KBM-7 (cell line): ENCODE measurements around the gene RPRD1B.
A peak's percentile ranks its signal among the peaks of the same experiment; 100 is the strongest.

Experiments used
- DNase-seq: peaks from one replicate; pipeline ENCODE4 v3.0.0-alpha.2; 2015
- in situ Hi-C: fragments of 300-500 bp; cut with MboI; formaldehyde crosslinking; loops from 2 replicates; pipeline ENCODE4 v1.14.3; 2020; ENCODE audit warnings: low sequenced_read_pairs, low pct_unique_long_range_greater_than_20kb, mixed read lengths

The RPRD1B gene

DNA sequence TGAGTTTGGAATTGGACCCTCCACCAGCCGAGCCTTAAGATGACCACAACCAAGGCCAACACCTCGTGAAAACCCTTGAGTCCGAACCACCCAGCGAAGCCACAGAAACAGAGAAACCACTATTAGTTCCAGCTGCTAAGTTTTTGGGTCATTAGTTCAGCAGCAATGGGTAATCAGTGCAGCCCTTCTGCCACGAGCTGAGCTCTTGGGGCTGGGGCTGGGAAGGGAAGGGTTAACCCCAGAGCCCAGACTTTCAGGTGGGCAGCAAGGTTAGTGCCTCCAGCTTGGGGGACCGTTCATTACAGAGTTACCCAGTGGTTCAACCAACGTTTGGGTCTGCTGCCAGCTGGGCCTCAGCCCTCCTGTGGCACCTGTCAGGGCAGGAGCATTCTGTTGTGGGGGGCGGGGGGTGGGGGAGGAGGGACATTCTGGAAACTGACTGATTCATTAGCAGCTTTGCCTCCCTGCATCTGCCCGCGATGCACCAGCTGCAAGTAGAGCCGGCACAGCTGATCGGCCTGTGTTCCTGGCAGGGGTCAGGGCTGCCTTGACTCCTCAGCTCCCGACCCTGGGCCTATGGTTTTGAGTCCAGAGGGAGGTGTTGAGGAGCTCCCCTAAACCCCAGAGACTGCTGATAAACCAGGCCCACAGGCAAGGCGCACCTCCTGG lies 78.8 kb downstream of the RPRD1B start:
- DNase-seq, result no peak
- in situ Hi-C loops, result no loop called here

DNA sequence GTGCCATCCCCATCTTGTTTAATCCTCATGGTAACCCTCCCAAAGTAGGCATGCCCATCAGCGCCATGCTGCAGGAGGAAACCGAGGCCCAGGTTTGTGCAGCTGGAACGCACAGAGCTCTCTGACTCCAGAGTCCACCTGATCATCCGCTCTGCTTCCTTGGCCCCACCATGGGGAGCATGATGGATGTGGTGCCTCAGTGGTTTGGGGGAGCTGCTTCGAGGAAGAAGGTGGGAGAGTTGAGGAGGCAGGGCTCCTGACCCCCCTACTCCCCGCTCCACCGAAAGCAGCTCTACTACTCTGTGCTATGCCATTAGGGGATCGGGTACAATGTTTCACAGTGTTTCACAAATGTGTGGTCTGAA lies 79.4 kb downstream of the RPRD1B start:
- DNase-seq, result no peak
- in situ Hi-C loops, result no loop called here

DNA sequence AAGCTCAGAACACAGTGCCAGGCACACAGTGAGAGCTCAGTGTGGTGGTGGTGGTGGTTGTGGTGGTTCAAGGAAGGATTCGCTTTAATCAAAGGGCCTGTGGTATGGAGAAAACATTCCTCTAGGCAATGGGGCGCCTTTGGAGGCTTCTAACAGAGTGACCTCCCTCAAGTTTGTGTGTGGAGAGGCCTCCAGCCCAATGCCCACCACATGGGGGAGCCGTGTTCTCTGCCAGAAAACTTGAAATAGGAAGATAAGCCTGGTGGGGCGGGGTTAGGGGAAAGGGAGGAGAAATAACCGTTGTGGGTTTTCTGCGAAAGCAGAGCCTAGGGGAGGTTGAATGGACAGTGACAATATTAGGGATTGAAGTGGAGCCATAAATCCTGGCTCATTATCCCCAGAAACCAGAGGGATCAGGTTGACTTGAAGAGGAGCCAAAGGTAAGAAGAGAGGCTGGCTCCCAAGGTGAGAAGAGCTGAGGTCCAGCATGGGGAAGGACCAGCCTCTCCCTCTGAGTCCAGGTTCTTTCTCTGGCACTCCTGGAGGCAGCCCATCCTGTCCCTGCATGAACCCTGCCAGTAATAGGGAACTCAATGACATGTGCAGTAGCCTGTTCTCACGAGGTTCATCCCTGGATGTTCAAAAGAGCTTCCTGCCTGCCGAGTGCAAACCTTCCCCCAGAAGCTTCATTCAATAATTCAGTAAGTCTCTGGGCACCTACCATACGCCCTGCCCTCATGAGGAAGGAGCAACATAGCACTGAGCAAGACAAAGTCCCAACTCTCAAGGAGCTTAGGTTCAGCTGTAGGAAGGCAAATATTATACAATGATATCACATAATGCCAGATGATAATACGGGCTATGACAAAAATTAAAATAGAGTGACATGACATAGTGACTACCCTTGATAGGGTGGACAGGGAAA lies 80.1 kb downstream of the RPRD1B start:
- peak; percentile 90 for DNase-seq
- in situ Hi-C loops, result no loop called here

DNA sequence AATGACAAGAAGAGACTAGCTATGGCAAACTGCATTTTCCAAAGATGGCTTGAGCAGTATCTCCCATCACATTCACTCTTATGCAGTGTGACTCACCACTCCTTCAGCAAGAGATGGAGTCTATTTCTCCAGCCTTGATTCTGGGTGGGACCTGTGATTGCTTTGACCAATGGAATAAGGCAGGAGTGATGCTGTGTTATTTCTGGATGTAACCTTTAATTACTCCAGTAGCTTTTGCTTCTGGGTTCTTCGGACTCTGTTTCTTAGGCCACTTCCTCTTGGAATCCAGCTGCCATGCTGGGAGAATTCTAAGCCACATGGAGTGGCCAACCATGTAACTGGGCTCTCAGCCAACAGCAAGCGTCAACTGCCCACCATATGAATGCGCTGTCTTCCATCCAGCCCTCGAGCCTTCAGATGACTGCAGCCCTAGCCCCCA lies 80.8 kb downstream of the RPRD1B start:
- no peak for DNase-seq
- in situ Hi-C loops, result no loop called here

DNA sequence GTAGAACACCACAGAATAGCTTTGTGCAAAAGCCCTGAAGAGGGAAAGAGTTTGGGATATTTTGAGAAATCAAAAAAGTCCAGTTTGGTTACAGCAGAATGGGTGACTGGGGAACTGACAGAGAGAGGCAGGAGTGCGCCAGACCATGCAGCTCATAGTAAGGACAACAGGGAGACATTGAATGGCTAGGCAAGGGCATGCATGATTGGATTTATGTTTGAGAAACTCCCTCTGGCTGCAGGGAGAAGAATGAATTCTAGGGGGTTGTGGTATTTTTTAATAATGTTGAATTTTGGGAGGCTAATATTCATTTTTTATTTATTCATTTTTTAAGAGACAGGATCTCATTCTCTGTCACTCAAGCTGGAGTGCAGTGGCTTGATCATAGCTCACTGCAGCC lies 81.7 kb downstream of the RPRD1B start:
- no peak for DNase-seq
- in situ Hi-C loops, result no loop called here

DNA sequence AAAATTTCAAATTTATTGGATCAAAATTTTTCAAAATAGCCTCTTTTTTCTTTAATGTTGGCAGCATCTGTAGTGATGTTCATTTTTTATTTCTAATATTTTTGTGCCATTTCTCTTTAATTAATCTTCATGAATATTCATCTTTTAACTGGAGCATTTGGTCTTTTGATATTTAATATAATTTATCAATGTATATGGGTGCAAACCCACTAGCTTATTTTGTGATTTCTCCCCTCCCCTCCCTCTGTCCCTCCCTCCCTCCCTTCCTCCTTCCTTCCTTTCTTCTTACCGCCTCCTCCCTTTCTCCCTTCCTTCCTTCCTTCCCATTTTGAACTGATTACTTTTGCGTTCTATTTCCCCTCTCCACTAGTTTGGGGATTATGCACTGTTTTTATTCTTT lies 82.3 kb downstream of the RPRD1B start:
- in situ Hi-C loops, result no loop called here
- no peak for DNase-seq

DNA sequence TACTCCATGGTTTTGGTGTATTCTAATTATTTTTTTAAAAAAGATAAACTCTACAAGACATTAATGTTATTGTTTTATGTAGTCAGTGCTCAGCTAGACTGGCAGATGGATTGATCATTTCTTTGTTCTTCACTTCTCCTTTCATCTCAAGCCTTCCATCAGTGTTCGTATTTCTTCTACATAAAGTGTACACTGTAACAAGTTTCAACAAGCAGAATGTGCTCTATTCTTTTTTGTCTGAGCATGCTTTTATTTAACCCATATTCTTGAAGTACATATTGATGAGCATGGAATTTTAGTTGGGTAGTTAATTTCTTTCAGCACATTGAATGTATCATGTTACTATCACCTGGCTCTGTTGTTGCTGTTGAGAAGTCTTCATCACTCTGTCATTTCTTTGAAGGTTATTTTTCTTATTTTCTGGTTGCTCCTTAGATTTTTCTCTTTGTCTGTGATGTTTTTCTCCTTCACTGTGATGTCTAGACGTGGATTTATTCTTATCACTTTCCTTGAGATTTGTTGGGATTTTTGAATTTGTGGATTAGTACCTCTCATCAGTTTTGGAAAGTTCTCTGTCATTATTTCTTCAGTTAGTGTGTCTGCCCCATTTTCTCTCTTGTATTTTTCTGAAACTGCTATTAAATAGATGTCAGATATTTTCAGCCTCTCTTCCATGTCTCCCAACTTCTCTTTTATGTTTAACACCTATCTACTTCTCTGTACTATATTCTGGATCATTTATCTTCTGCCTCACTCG lies 83.0 kb downstream of the RPRD1B start:
- in situ Hi-C loops, result no loop called here
- DNase-seq, result no peak

DNA sequence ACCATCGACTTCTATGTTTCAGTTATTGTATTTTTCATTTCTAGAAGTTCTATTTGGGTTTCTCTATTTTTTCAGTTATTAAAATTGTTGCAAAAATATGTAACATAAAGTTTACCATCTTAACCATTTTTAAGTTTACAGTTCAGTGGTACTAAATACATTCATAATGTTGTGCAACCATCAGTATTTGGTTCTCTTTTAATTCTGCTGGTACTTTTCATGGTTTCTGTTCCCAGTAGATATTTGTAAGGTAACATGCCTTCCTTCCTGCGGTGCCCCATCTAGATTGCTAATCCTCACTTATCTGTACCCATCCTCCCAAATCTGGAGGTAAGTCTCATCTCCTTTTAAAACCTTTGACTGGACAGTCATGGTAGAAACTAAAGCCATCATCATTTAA lies 83.7 kb downstream of the RPRD1B start:
- no peak for DNase-seq
- in situ Hi-C loops, result no loop called here

DNA sequence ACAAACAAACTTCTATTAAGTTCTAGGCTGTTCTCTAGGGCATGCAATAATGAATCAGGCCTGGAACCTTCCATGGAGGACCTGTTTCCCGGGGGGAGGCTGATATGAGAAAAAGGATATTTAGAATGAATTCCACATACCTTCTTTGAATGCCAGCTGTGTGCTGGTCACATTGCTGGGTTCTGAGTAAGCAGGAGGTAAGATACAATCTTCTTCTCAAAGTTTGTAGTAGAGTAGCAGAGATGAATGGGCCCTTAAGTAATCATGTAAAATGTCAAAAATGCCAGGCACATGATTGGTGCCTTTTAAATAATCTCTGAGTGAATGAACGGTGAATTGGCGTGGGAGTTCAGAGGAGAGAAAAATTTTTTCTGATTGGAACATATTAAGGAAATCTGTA lies 84.1 kb downstream of the RPRD1B start:
- in situ Hi-C loops, result no loop called here
- no peak for DNase-seq

DNA sequence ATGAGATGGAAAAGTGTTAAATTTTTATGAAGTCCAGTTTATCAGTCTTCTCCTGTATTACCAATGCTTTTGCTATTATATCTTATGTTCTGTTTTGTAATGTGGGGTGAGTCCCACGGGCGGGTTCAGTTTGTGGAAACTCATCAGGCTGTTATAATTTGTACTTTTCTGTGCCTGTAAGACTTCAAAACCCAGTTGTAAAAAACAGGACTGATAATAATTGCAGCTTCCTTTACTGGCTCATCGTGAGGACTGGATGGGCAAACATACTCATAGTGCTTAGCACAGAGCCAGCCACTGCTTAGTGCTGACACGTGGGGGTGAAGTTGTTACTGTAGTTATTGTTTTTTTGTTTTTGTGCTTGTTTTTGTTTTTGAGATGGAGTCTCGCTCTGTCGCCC lies 85.9 kb downstream of the RPRD1B start:
- no peak for DNase-seq
- in situ Hi-C loops, result no loop called here

DNA sequence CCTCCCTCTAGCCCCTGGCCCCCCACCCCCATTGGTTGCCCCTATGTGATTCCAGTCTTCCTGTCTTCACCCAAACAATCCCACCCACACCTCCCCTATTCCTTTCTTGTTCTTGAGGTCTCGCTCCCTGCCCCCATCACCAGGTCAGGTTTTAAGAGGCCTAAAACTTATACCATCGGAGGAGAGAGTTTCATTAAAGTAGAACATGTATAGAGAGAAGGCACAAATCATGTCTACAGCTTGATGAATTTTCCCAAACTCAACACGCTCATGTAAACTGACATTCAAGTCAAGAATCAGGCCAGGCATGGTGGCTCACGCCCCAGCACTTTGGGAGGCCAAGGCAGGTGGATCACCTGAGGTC lies 87.1 kb downstream of the RPRD1B start:
- in situ Hi-C loops, result no loop called here
- no peak for DNase-seq

DNA sequence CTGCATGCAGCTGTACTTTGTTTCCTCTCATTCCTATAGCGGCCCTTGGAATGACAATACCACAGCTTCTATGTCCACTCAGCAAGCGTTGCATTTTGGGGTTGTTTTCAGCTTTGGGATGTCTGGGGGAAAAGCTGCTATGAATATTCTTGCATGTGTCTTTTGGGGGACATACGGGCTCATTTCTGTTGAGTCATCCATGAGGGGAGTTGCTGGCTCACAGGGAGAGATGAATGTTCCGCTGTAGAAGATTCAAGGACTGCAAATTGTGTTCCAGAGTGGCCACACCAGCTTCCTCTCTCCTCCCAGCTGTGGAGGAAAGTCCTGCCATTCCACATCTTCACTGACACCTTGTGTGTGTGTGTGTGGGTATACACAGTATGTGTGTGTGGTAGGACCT lies 88.2 kb downstream of the RPRD1B start:
- in situ Hi-C loops, result no loop called here
- DNase-seq, result no peak

DNA sequence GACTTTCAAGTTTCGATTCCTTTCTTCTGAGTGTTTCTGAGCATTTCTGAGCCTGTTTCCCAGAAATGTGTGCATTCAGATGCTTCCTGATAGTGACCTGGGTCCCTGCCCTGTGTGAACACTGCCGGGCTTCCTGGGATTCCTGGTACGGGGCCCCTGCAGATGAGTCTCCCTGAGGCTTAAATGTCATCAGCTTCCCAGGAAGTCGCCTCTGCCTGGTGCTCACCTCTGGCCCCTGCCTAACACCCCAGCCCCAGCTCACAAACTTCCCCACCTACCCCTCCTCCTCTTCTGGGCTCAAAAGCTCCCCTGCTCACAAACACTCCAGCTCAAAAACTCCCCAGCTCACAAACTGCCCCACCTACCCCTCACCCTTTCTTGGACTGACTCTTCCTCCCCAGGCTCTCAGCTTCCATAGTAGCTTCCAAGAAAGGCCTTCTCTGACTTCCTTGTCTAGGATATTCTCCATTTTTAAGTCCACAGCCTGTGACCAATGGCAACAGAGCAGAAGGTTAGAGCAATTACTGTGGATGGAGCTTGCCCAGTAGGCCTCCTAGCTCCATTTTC lies 89.6 kb downstream of the RPRD1B start:
- DNase-seq, result no peak

DNA sequence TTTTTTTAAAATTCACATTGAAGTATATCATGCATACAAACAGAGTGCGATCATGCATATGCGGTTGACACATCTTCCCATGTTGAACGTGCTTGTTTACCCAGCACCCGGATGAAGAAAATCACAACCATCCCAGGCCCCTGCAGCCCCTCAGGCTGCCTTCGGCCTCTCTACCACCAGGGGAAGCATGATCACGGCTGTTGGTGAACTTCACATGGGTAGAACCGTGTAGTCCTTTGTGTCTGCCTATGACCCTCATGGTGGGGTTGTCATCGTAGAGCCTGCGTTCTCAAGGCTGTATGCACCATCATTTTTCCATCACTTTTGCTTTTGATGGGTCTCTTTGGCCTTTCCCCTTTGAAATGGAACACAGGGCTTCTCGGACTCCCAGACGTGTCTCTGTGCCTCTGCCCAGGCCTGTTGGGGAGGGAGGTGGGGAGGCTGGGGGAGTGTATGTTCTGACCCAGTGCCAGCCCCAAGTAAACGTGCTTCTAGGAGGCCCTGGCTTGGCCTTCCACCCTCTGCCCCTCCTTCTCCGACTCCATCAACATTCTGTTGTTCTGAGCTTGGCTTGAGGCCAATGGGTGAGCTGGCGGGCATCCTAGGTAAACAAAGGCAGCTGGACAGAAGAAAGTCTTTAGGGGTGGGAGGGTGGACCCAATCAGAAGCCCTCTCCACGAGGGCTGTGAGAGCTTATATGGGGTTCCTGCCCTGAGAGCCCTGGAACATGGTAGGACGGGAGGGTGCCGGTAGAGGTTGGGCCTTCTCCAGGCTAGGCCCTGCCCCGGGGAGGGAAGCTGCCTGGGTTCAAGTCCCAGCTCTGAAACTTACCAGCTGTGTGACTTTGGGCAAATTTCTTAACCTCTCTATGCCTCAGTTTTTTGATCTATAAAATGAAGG lies 91.9 kb downstream of the RPRD1B start:
- no peak for DNase-seq
- in situ Hi-C loops, result no loop called here

More for the DNA sequence above, 89.6 kb downstream of the RPRD1B start:
- in situ Hi-C loops, result no loop called here

DNA sequence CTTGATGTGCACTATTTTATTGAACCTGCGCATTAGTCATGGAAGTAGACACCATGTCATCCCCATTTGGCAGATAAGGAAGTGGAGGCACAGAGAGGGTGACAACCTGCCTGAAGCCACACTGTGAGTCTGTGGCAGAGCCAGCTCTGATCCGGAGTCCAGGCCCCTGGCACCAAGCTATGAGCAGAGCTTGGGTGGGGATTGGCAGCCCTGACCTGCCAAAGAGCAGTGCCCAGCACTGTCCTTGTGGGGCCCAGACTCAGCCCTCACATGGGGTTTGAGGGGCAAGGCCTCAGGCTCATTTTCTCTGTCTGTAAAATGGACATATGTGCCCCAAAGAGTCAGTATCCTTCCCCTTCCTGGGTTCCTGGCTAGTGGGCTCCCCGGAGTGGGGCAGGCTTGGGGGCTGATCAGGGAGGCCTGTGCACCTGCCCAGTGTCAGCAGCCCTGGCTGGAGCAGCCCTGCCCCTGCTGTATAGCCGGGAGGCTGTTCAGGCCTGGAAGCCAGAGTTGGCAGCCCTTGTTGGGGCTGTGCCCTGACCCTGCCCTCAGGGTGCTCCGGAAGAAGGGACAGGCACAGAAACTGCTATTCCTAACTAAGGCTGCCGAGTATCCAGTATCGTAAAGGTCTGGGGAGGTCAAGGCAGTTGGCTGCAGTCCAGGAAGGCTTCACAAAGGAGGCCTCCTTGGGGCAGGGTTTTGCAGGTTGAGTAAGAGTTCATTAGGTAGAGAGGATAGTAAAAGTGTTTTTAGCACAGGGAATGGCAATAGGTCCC lies 92.8 kb downstream of the RPRD1B start:
- DNase-seq, result no peak
- in situ Hi-C loops, result no loop called here

DNA sequence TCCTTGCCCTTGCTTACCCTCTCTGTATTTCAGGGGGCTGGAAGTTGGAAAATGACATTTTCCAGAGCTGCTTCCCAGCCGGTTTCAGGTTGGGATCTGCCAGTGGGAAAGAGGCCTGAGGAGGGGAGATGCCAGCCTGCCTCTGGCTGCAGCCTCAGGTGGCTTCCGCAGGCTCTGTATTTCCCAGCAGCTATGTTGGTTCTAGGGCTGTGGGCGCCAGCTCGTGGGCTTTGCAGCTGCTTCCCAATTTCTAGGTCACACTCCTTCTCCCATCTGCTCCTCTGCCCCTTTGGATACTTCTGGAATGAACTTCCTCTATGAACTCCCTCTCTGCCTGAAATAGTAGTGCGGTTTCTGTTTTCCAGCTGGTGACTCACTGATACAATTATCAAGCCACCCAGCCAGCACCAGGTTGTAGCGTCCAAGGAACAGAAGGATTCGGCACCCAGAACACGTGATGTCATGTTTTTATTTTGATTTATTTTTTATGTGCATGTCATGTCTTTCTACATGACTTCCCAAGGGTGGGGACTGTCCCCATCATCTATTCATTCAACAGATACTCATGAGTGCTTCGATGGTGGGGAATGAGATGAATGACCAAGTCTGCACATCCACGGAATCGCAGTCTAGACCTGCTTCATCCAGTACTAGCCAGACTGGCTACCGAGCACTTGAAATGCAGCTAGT lies 93.5 kb downstream of the RPRD1B start:
- peak; percentile 36 for DNase-seq
- in situ Hi-C loops, result no loop called here

DNA sequence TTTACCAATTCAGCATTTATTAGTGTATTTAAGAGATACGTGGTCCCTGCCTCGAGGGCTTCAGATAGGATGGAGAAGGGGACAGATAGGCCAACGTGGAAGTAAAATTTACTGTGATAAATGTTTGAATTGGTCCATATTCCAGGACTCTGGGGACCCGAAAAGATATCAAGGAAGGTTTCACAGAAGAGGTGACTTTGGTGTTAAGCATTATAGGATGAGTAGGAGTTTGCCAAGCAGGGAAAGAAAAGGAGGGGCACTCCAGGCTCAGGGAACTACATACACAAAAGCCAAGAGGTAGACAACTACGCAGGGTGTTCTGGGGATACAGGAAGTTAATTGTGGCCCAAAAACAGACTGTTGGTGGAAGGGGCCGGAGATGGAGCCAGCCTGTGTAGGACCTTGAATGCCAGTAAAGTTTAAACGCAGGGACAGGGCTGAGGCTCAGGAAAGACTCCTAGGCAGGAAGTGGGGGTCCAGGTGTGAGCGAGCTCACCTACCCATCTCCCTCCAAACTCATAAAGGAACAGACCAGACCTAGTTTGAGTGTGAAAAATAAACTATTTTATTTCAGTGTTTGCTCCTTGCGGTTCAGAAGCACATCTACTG lies 94.5 kb downstream of the RPRD1B start:
- in situ Hi-C loops, result no loop called here
- no peak for DNase-seq
